ENCODE results near the gene CACNA1F. TPM values are rescaled to one million over a fixed set of nuclear protein-coding genes. Genes with fewer than 3 reads are reported as not detected.

Gene CACNA1F
- total RNA-seq, 1 experiment from 2014 or later, result 0.05 TPM

GRCh38 chrX:49210406-49210805 lies 22.7 kb downstream of the CACNA1F start:
- no peak for TF ChIP-seq CTCF (IDR thresholded peaks at IDR 0.05; ENCODE audit: insufficient read depth in 1 of 2, low read depth in 1 of 2, low read length in 1 of 2, severe bottlenecking in 1 of 2, unreplicated experiment in 1 of 2)
- Histone ChIP-seq H3K4me3 (ENCODE audit: low read depth, low read length) (no peak overlapping the region), H3K4me1 (no peaks in the 10 kb centered on the region), H3K9me3 (no peaks in the 10 kb centered on the region), H3K36me3 (ENCODE audit: control insufficient read depth, insufficient read depth, low read length) (no peaks in the 10 kb centered on the region), H3K27me3 (replicated peaks; ENCODE audit: control insufficient read depth, insufficient read depth, low read length) (no peaks in the 10 kb centered on the region)
- intact Hi-C loops (cut with micrococcal nuclease; ENCODE audit: unreplicated experiment), result no loop called here
- Mint-ChIP-seq H3K36me3 (ENCODE audit: insufficient read depth, unreplicated experiment) (no peaks in the 10 kb centered on the region), H3K4me3 (ENCODE audit: unreplicated experiment) (no peak overlapping the region), H3K27me3 (ENCODE audit: insufficient read depth, unreplicated experiment) (no peaks in the 10 kb centered on the region), H3K9me3 (ENCODE audit: unreplicated experiment) (no peaks in the 10 kb centered on the region), H3K4me1 (ENCODE audit: low read depth, unreplicated experiment) (no peaks in the 10 kb centered on the region), H3K27ac (ENCODE audit: unreplicated experiment) (no peak overlapping the region)
- CTCF ChIA-PET, result no interaction called here
- POLR2A ChIA-PET, result no interaction called here
- DNase-seq, result no peak
- no TSS peak for BruUV-seq (replicated peaks)

- Mint-ChIP-seq H3K27ac (ENCODE audit: unreplicated experiment) (no peak overlapping the region), H3K4me3 (ENCODE audit: unreplicated experiment) (no peak overlapping the region), H3K27me3 (ENCODE audit: insufficient read depth, unreplicated experiment) (no peaks in the 10 kb centered on the region), H3K4me1 (ENCODE audit: low read depth, unreplicated experiment) (no peaks in the 10 kb centered on the region), H3K36me3 (ENCODE audit: insufficient read depth, unreplicated experiment) (no peaks in the 10 kb centered on the region), H3K9me3 (ENCODE audit: unreplicated experiment) (no peaks in the 10 kb centered on the region)
- intact Hi-C loops (cut with micrococcal nuclease; ENCODE audit: unreplicated experiment), result no loop called here
- BruUV-seq (replicated peaks), result no TSS peak
- ChIA-PET CTCF (no interaction called here), POLR2A (interaction anchor here (1.2 kb wide), 1 partner anchor 59 kb away, joined by 3 read pairs; no protein-coding TSS in a partner anchor)
- DNase-seq, result no peak
- H3K9me3 ChIP-seq, result no peaks in the 10 kb centered on the region
- no peak for TF ChIP-seq CTCF (IDR thresholded peaks at IDR 0.05; ENCODE audit: insufficient read depth in 1 of 2, low read depth in 1 of 2, low read length in 1 of 2, severe bottlenecking in 1 of 2, unreplicated experiment in 1 of 2)
- no peak overlapping the region for H3K4me3 ChIP-seq (ENCODE audit: low read depth, low read length)
- no peaks in the 10 kb centered on the region for H3K27me3 ChIP-seq (replicated peaks; ENCODE audit: control insufficient read depth, insufficient read depth, low read length)
- no peaks in the 10 kb centered on the region for H3K36me3 ChIP-seq (ENCODE audit: control insufficient read depth, insufficient read depth, low read length)
- H3K4me1 ChIP-seq, result no peaks in the 10 kb centered on the region
Observed at GRCh38 chrX:49209434-49210251, 23.5 kb downstream of the CACNA1F start.

GRCh38 chrX:49208399-49208798 lies 24.7 kb downstream of the CACNA1F start:
- H3K27me3 Mint-ChIP-seq (ENCODE audit: insufficient read depth, unreplicated experiment), result no peaks in the 10 kb centered on the region
- no peaks in the 10 kb centered on the region for H3K4me1 Mint-ChIP-seq (ENCODE audit: low read depth, unreplicated experiment)
- Histone ChIP-seq H3K4me3 (ENCODE audit: low read depth, low read length) (no peak overlapping the region), H3K36me3 (ENCODE audit: control insufficient read depth, insufficient read depth, low read length) (no peaks in the 10 kb centered on the region), H3K4me1 (no peaks in the 10 kb centered on the region), H3K27me3 (replicated peaks; ENCODE audit: control insufficient read depth, insufficient read depth, low read length) (no peaks in the 10 kb centered on the region), H3K9me3 (no peaks in the 10 kb centered on the region)
- no peak for TF ChIP-seq CTCF (IDR thresholded peaks at IDR 0.05; ENCODE audit: insufficient read depth in 1 of 2, low read depth in 1 of 2, low read length in 1 of 2, severe bottlenecking in 1 of 2, unreplicated experiment in 1 of 2)
- BruUV-seq (replicated peaks), result no TSS peak
- POLR2A ChIA-PET, result no interaction called here
- DNase-seq, result no peak
- H3K36me3 Mint-ChIP-seq (ENCODE audit: insufficient read depth, unreplicated experiment), result peaks cover 7% of the 10 kb centered on the region
- no peaks in the 10 kb centered on the region for H3K9me3 Mint-ChIP-seq (ENCODE audit: unreplicated experiment)
- intact Hi-C loops (cut with micrococcal nuclease; ENCODE audit: unreplicated experiment), result no loop called here
- CTCF ChIA-PET, result no interaction called here
- no peak overlapping the region for H3K4me3 Mint-ChIP-seq (ENCODE audit: unreplicated experiment)
- no peak overlapping the region for H3K27ac Mint-ChIP-seq (ENCODE audit: unreplicated experiment)
